OCI-LY1 (cell line): ENCODE data around the gene RAD51B.

Experiments
- H2AFZ ChIP-seq: fragments of 200-600 bp; sonication (generic), shearing (Covaris generic); 2 replicates; pipeline ENCODE4 v1.6.0; 2014; ENCODE audit warnings: antibody characterized with exemption, mild to moderate bottlenecking, low read length
- H3F3A ChIP-seq: fragments of 200-600 bp; sonication (generic), shearing (Covaris generic); 2 replicates; pipeline ENCODE4 v1.6.0; 2014; ENCODE audit warnings: mild to moderate bottlenecking, antibody characterized with exemption, low read length, moderate library complexity; ENCODE audit not compliant: insufficient read depth
- H3K27ac ChIP-seq: fragments of 200-600 bp; sonication (generic); 2 replicates; pipeline ENCODE4 v1.5.1; 2014; ENCODE audit warnings: low read length, mixed run types, mild to moderate bottlenecking, low read depth; ENCODE audit not compliant: poor library complexity, severe bottlenecking
- H3K27me3 ChIP-seq: fragments of 200-600 bp; sonication (generic); 2 replicates; pipeline ENCODE4 v1.6.0; 2014; ENCODE audit warnings: antibody characterized with exemption, mild to moderate bottlenecking, low read length, moderate library complexity; ENCODE audit not compliant: insufficient read depth
- H3K36me3 ChIP-seq: fragments of 200-600 bp; sonication (generic); 2 replicates; pipeline ENCODE4 v1.6.1; 2014; ENCODE audit warnings: mild to moderate bottlenecking, antibody characterized with exemption, low read length, moderate library complexity, mixed read lengths; ENCODE audit not compliant: insufficient read depth
- H3K4me1 ChIP-seq: fragments of 200-600 bp; sonication (generic); 2 replicates; pipeline ENCODE4 v1.5.1; 2014; ENCODE audit warnings: mild to moderate bottlenecking, low read length, moderate library complexity; ENCODE audit not compliant: insufficient read depth, severe bottlenecking
- H3K4me2 ChIP-seq: fragments of 200-600 bp; sonication (generic), shearing (Covaris generic); 2 replicates; pipeline ENCODE4 v1.6.1; 2014; ENCODE audit warnings: low read length
- H3K4me3 ChIP-seq: fragments of 200-600 bp; sonication (generic); 2 replicates; pipeline ENCODE4 v1.5.1; 2014; ENCODE audit warnings: low read length, low read depth, mild to moderate bottlenecking, mixed read lengths; ENCODE audit not compliant: poor library complexity, severe bottlenecking
- H3K79me2 ChIP-seq: fragments of 200-600 bp; shearing (Covaris generic); 2 replicates; pipeline ENCODE4 v1.6.1; 2016; ENCODE audit warnings: mixed run types, low read length, mixed read lengths; ENCODE audit not compliant: insufficient read depth
- H3K9ac ChIP-seq: fragments of 200-600 bp; sonication (generic), shearing (Covaris generic); 2 replicates; pipeline ENCODE4 v1.6.1; 2014; ENCODE audit warnings: mild to moderate bottlenecking, low read length, mixed read lengths
- H3K9me2 ChIP-seq: fragments of 200-600 bp; sonication (generic), shearing (Covaris generic); 2 replicates; pipeline ENCODE4 v1.6.1; 2014; ENCODE audit warnings: low read depth, mild to moderate bottlenecking, low read length, mixed read lengths
- H3K9me3 ChIP-seq: fragments of 200-600 bp; shearing (Covaris generic); 2 replicates; pipeline ENCODE4 v1.6.1; 2014; ENCODE audit warnings: low read length, mixed read lengths
- H4K20me1 ChIP-seq: fragments of 200-600 bp; sonication (generic), shearing (Covaris generic); 2 replicates; pipeline ENCODE4 v1.6.0; 2016; ENCODE audit warnings: mild to moderate bottlenecking, low read length; ENCODE audit not compliant: insufficient read depth
- CTCF ChIP-seq: fragments of 200-600 bp; sonication (generic), shearing (Covaris generic); IDR thresholded peaks from 2 replicates; pipeline ENCODE4 v1.5.1; 2017; ENCODE audit warnings: mild to moderate bottlenecking, antibody characterized with exemption, low read length, moderate library complexity, mixed read lengths
- EZH2 ChIP-seq: fragments of 200-600 bp; sonication (generic), shearing (Covaris generic); IDR thresholded peaks from 2 replicates; pipeline ENCODE4 v1.8.0; 2017; ENCODE audit warnings: borderline replicate concordance, mixed run types, mild to moderate bottlenecking, antibody characterized with exemption, low read length, moderate library complexity, mixed read lengths

Gene RAD51B

GRCh38 chr14:68759017-68759560 is 939.5 kb downstream of the RAD51B start:
- H3K4me2 ChIP-seq = no peak overlapping the region
- H3K9me3 ChIP-seq = no peaks in the 10 kb centered on the region
- no peak for TF ChIP-seq EZH2
- no peaks in the 10 kb centered on the region for H3K9me2 ChIP-seq
- H4K20me1 ChIP-seq = no peaks in the 10 kb centered on the region
- no peak overlapping the region for H2AFZ ChIP-seq
- no peaks in the 10 kb centered on the region for H3K79me2 ChIP-seq
- H3K27me3 ChIP-seq = peaks cover 7% of the 10 kb centered on the region; the same call in 1 of the 2 replicates
- no peaks in the 10 kb centered on the region for H3F3A ChIP-seq
- H3K4me3 ChIP-seq = no peak overlapping the region
- no peak overlapping the region for H3K27ac ChIP-seq
- H3K4me1 ChIP-seq = no peaks in the 10 kb centered on the region
- H3K9ac ChIP-seq = no peak overlapping the region
- H3K36me3 ChIP-seq = no peaks in the 10 kb centered on the region

GRCh38 chr14:68759937-68760336 is 940.4 kb downstream of the RAD51B start:
- no peaks in the 10 kb centered on the region for H3K4me1 ChIP-seq
- H3K27ac ChIP-seq = no peak overlapping the region
- 0 out of 2 replicates have a peak, but pooled peaks cover 7% of the 10 kb centered on the region for H3K27me3 ChIP-seq
- no peaks in the 10 kb centered on the region for H4K20me1 ChIP-seq
- H2AFZ ChIP-seq = no peak overlapping the region
- no peak overlapping the region for H3K9ac ChIP-seq
- H3K9me3 ChIP-seq = no peaks in the 10 kb centered on the region
- no peaks in the 10 kb centered on the region for H3F3A ChIP-seq
- H3K4me2 ChIP-seq = no peak overlapping the region
- no peaks in the 10 kb centered on the region for H3K79me2 ChIP-seq
- TF ChIP-seq CTCF = no peak
- TF ChIP-seq EZH2 = no peak
- H3K4me3 ChIP-seq = no peak overlapping the region
- H3K9me2 ChIP-seq = no peaks in the 10 kb centered on the region
- no peaks in the 10 kb centered on the region for H3K36me3 ChIP-seq

GRCh38 chr14:68760761-68761160 is 941.2 kb downstream of the RAD51B start:
- H3K79me2 ChIP-seq = no peaks in the 10 kb centered on the region
- no peak overlapping the region for H3K9ac ChIP-seq
- no peaks in the 10 kb centered on the region for H3K9me2 ChIP-seq
- H3K36me3 ChIP-seq = no peaks in the 10 kb centered on the region
- no peak overlapping the region for H3K27ac ChIP-seq
- H2AFZ ChIP-seq = no peak overlapping the region
- 0 out of 2 replicates have a peak, but pooled peaks cover 7% of the 10 kb centered on the region for H3K27me3 ChIP-seq
- TF ChIP-seq EZH2 = no peak
- no peak for TF ChIP-seq CTCF
- H3K4me2 ChIP-seq = no peak overlapping the region
- no peaks in the 10 kb centered on the region for H4K20me1 ChIP-seq
- no peaks in the 10 kb centered on the region for H3F3A ChIP-seq
- H3K9me3 ChIP-seq = no peaks in the 10 kb centered on the region
- H3K4me1 ChIP-seq = no peaks in the 10 kb centered on the region
- no peak overlapping the region for H3K4me3 ChIP-seq

- H3K9me2 ChIP-seq = no peaks in the 10 kb centered on the region
- no peak overlapping the region for H3K4me2 ChIP-seq
- no peaks in the 10 kb centered on the region for H3F3A ChIP-seq
- no peaks in the 10 kb centered on the region for H3K79me2 ChIP-seq
- H3K27ac ChIP-seq = no peak overlapping the region
- H2AFZ ChIP-seq = no peak overlapping the region
- no peak overlapping the region for H3K4me3 ChIP-seq
- no peaks in the 10 kb centered on the region for H3K9me3 ChIP-seq
- no peaks in the 10 kb centered on the region for H3K36me3 ChIP-seq
- TF ChIP-seq CTCF (no peak), EZH2 (no peak)
- H3K4me1 ChIP-seq = no peaks in the 10 kb centered on the region
- no peaks in the 10 kb centered on the region for H4K20me1 ChIP-seq
- H3K9ac ChIP-seq = no peak overlapping the region
- H3K27me3 ChIP-seq = 0 out of 2 replicates have a peak, but pooled peaks cover 7% of the 10 kb centered on the region
Measured at GRCh38 chr14:68761391-68761790, 941.8 kb downstream of the RAD51B start.
